ENCODE measurements around the gene NUTM2A.
"Not testable (repeated sequence)": the region's sequence is repeated elsewhere in the genome, so short reads cannot be mapped to it uniquely, and the experiment has no call there.

- TF ChIP-seq CTCF, POLR2A (IDR thresholded peaks at IDR 0.05): not testable (repeated sequence)
Observed at GRCh38 chr10:87191841-87192240, 33.4 kb upstream of the NUTM2A start.
